GM12878 (cell line): ENCODE data around the gene ENG. TPM values are rescaled to one million over a fixed set of nuclear protein-coding genes. Genes with fewer than 3 reads are reported as not detected.

Experiments
- BACH1 ChIP-seq: fragments of 450-650 bp; IDR thresholded peaks from 2 replicates; pipeline ENCODE4 v1.6.1; 2017; ENCODE audit warnings: mild to moderate bottlenecking, borderline replicate concordance
- CEBPB ChIP-seq, 2 experiments: fragments of 150-350 bp in 1 of 2; IDR thresholded peaks; 2 replicates each; pipeline ENCODE4 v1.6.1; 2012 to 2014; ENCODE audit warnings: low read depth in 2 of 2, low read length in 2 of 2, borderline replicate concordance in 1 of 2, inconsistent platforms in 1 of 2
- CREB1 ChIP-seq: IDR thresholded peaks from 2 replicates; pipeline ENCODE4 v1.6.1; 2012; ENCODE audit warnings: low read depth, mild to moderate bottlenecking, inconsistent platforms
- DPF2 ChIP-seq: fragments of 450-650 bp; IDR thresholded peaks from 2 replicates; pipeline ENCODE4 v1.6.1; 2017; ENCODE audit warnings: mild to moderate bottlenecking
- EGR1 ChIP-seq, 2 experiments: IDR thresholded peaks; 1 replicate in 1 of 2; 2 replicates in 1 of 2; pipeline ENCODE4 v1.6.1; 2011 to 2012; ENCODE audit warnings: low read depth in 2 of 2, low read length in 2 of 2, borderline replicate concordance in 1 of 2, mild to moderate bottlenecking in 1 of 2, moderate library complexity in 1 of 2
- HDGF ChIP-seq: fragments of 450-650 bp; IDR thresholded peaks from 2 replicates; pipeline ENCODE4 v1.6.1; 2016; ENCODE audit warnings: antibody characterized with exemption
- IKZF2 ChIP-seq, 2 experiments: fragments of 450-650 bp; IDR thresholded peaks; 2 replicates each; pipeline ENCODE4 v1.6.1; 2017; ENCODE audit warnings: mild to moderate bottlenecking in 2 of 2, moderate library complexity in 2 of 2
- IRF4 ChIP-seq: IDR thresholded peaks from 2 replicates; pipeline ENCODE4 v1.6.1; 2011; ENCODE audit warnings: low read depth, low read length
- MEF2B ChIP-seq: fragments of 450-650 bp; IDR thresholded peaks from 2 replicates; pipeline ENCODE4 v1.6.1; 2018; ENCODE audit warnings: mild to moderate bottlenecking, moderate library complexity; ENCODE audit not compliant: partially characterized antibody, poor library complexity, severe bottlenecking
- MTA3 ChIP-seq: IDR thresholded peaks from 2 replicates; pipeline ENCODE4 v1.6.1; 2012; ENCODE audit warnings: low read length, inconsistent platforms, borderline replicate concordance
- MYC ChIP-seq: IDR thresholded peaks from 2 replicates; pipeline ENCODE4 v1.6.1; 2011; ENCODE audit warnings: mild to moderate bottlenecking, low read length, moderate library complexity, inconsistent platforms; ENCODE audit not compliant: insufficient read depth, insufficient replicate concordance, insufficient read length, severe bottlenecking
- NRF1 ChIP-seq: conservative IDR thresholded peaks from 2 replicates; pipeline ENCODE4 v1.6.1; 2011; ENCODE audit warnings: mild to moderate bottlenecking, low read depth, low read length, improper control_type of control experiment
- POLR2A ChIP-seq: IDR thresholded peaks from 2 replicates; pipeline ENCODE4 v1.6.1; 2011; ENCODE audit warnings: low read depth, mild to moderate bottlenecking, low read length
- RBBP5 ChIP-seq: fragments of 200-600 bp; sonication (generic); conservative IDR thresholded peaks from 2 replicates; pipeline ENCODE4 v1.6.1; 2016
- RELB ChIP-seq: fragments of 450-650 bp; IDR thresholded peaks from 2 replicates; pipeline ENCODE4 v1.6.1; 2017; ENCODE audit warnings: low read depth, mild to moderate bottlenecking, moderate library complexity
- RUNX3 ChIP-seq: IDR thresholded peaks from 2 replicates; pipeline ENCODE4 v1.6.1; 2012; ENCODE audit warnings: low read length, inconsistent platforms
- SMARCA5 ChIP-seq: fragments of 450-650 bp; IDR thresholded peaks from 2 replicates; pipeline ENCODE4 v1.6.1; 2017; ENCODE audit warnings: mild to moderate bottlenecking
- TAF1 ChIP-seq: IDR thresholded peaks from 2 replicates; pipeline ENCODE4 v1.6.1; 2011; ENCODE audit warnings: mild to moderate bottlenecking, low read depth, low read length, borderline replicate concordance
- ZBTB33 ChIP-seq: fragments of 450-650 bp; IDR thresholded peaks from 2 replicates; pipeline ENCODE4 v1.6.1; 2017; ENCODE audit warnings: mild to moderate bottlenecking
- ZNF217 ChIP-seq: fragments of 450-650 bp; IDR thresholded peaks from 2 replicates; pipeline ENCODE4 v1.6.1; 2017; ENCODE audit warnings: antibody characterized with exemption, mild to moderate bottlenecking
- polyA plus RNA-seq, 11 experiments: library from polyadenylated mRNA; depleted of rRNA in 4 of 11; unstranded in 6 of 11; stranded (reverse) in 5 of 11; fragments of >200 nt; fragmentation: Nextera tagmentation in 4 of 11; fragmentation: Illumina TruSeq in 1 of 11; extraction: Ambion mirVana in 4 of 11; extraction: Trizol in 1 of 11; gene quantifications; 1 replicate in 1 of 11; 2 replicates in 10 of 11; pipeline versions ENCODE4 v1.2.1 to v1.2.3, GENCODE V29; 2011 to 2016; ENCODE audit warnings: inconsistent platforms in 2 of 11, missing spikeins in 2 of 11, low read depth in 1 of 11
- total RNA-seq, 4 experiments: library from RNA; depleted of rRNA in 3 of 4; stranded (reverse); fragments of >200 nt in 3 of 4; fragmentation: Illumina TruSeq in 1 of 4; extraction: Trizol in 1 of 4; gene quantifications; 2 replicates each; pipeline versions ENCODE4 v1.2.1 to v1.2.3, GENCODE V29; 2013 to 2021
- TF ChIP-seq, protein P1 (sequence below): fragments of 450-650 bp; IDR thresholded peaks from 2 replicates; pipeline ENCODE4 v1.6.1; 2016; ENCODE audit warnings: mild to moderate bottlenecking

ENG gene
- total and polyA plus RNA-seq, 10 of the 15 experiments (the other 5 are each of a cell fraction or from before 2014, with no cell fraction given), result 0.14 to 10.1 (median 2.0) TPM

- TF ChIP-seq SMARCA5 (0 out of 2 replicates have a peak, but pooled peaks have one; percentile 42), IKZF2 (IDR thresholded peaks at IDR 0.05) (peak in 1 of 2 experiments; percentile 44; a peak in 2 of 4 replicates), ZBTB33 (peak; percentile 71; the same call in 1 of the 2 replicates), MYC (no peak), MTA3 (no peak), CREB1 (no peak), CEBPB (IDR thresholded peaks at IDR 0.05; ENCODE audit: borderline replicate concordance in 1 of 2, low read depth in 2 of 2, low read length in 2 of 2) (no peak), DPF2 (peak; percentile 65), TAF1 (no peak), IRF4 (no peak), MEF2B (peak; percentile 64), RBBP5 (no peak), RELB (peak; percentile 63; the same call in 1 of the 2 replicates), POLR2A (peak; percentile 45; the same call in 1 of the 2 replicates), HDGF (peak; percentile 39; the same call in 1 of the 2 replicates), NRF1 (no peak), ZNF217 (peak; percentile 74; the same call in 1 of the 2 replicates), EGR1 (IDR thresholded peaks at IDR 0.05; ENCODE audit: borderline replicate concordance in 1 of 2, low read depth in 2 of 2, low read length in 2 of 2) (peak in 1 of 2 experiments; percentile 74; a peak in 2 of 3 replicates), BACH1 (0 out of 2 replicates have a peak, but pooled peaks have one; percentile 36), RUNX3 (peak; percentile 56)
- TF ChIP-seq, protein P1, sequence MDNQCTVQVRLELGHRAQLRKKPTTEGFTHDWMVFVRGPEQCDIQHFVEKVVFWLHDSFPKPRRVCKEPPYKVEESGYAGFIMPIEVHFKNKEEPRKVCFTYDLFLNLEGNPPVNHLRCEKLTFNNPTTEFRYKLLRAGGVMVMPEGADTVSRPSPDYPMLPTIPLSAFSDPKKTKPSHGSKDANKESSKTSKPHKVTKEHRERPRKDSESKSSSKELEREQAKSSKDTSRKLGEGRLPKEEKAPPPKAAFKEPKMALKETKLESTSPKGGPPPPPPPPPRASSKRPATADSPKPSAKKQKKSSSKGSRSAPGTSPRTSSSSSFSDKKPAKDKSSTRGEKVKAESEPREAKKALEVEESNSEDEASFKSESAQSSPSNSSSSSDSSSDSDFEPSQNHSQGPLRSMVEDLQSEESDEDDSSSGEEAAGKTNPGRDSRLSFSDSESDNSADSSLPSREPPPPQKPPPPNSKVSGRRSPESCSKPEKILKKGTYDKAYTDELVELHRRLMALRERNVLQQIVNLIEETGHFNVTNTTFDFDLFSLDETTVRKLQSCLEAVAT, result 0 out of 2 replicates have a peak, but pooled peaks have one; percentile 58
Measured at GRCh38 chr9:127898433-127899127, 44.1 kb upstream of the ENG start (continued).
